Astrocyte of the hippocampus (primary cell): ENCODE data around the gene CCL15.
"Not testable (repeated sequence)": the region's sequence is repeated elsewhere in the genome, so short reads cannot be mapped to it uniquely, and the experiment has no call there.

Experiments used
- DNase-seq: peaks from one replicate; pipeline ENCODE4 v3.0.0; 2011; ENCODE audit warnings: low read depth, low spot score

The CCL15 gene

GRCh38 chr17:35995346-35995745 is 6.0 kb downstream of the CCL15 start:
- not testable (repeated sequence) for DNase-seq

GRCh38 chr17:35991075-35991474 is 10.3 kb downstream of the CCL15 start:
- no peak for DNase-seq

- no peak for DNase-seq
Measured at GRCh38 chr17:35988164-35988563, 13.2 kb downstream of the CCL15 start.

GRCh38 chr17:35986643-35987042 is 14.7 kb downstream of the CCL15 start, which contains the start of gene CCL14:
TSS of gene CCL14 (minus strand) at chr17:35986729. CDS start at chr17:35986649, 80 bp downstream.
- no peak for DNase-seq

- DNase-seq: no peak
Measured at GRCh38 chr17:35984140-35984539, 17.2 kb downstream of the CCL15 start.

- DNase-seq: no peak
Measured at GRCh38 chr17:35982409-35983191, 18.8 kb downstream of the CCL15 start.

- DNase-seq: no peak
Measured at GRCh38 chr17:35981908-35982330, 19.4 kb downstream of the CCL15 start.

- no peak for DNase-seq
Measured at GRCh38 chr17:35981246-35981645, 20.1 kb downstream of the CCL15 start, which contains the start of gene CCL16. TSS of gene CCL16 (minus strand) at chr17:35981497. CDS start at chr17:35981420, 77 bp downstream.

- no peak for DNase-seq
Measured at GRCh38 chr17:35978346-35978745, 23.0 kb downstream of the CCL15 start.

GRCh38 chr17:35977509-35977908 is 23.8 kb downstream of the CCL15 start:
- DNase-seq: no peak

GRCh38 chr17:35973333-35974260 is 27.8 kb downstream of the CCL15 start:
- DNase-seq: peak; percentile 19

- no peak for DNase-seq
Measured at GRCh38 chr17:35972945-35973332, 28.4 kb downstream of the CCL15 start.

GRCh38 chr17:35972535-35972934 is 28.8 kb downstream of the CCL15 start:
- no peak for DNase-seq

- no peak for DNase-seq
Measured at GRCh38 chr17:35972066-35972465, 29.3 kb downstream of the CCL15 start.

GRCh38 chr17:35969558-35970380 is 31.6 kb downstream of the CCL15 start:
- DNase-seq: peak; percentile 86

- no peak for DNase-seq
Measured at GRCh38 chr17:35968520-35969054, 32.8 kb downstream of the CCL15 start.

- DNase-seq: no peak
Measured at GRCh38 chr17:35965272-35965671, 36.1 kb downstream of the CCL15 start.

GRCh38 chr17:35963663-35964062 is 37.7 kb downstream of the CCL15 start:
- DNase-seq: no peak

- no peak for DNase-seq
Measured at GRCh38 chr17:35953720-35954119, 47.6 kb downstream of the CCL15 start.

- no peak for DNase-seq
Measured at GRCh38 chr17:35949401-35949800, 52.0 kb downstream of the CCL15 start.

- DNase-seq: no peak
Measured at GRCh38 chr17:35948092-35948491, 53.3 kb downstream of the CCL15 start.
